ENCODE measurements around the gene NMNAT2. TPM values are rescaled to one million over a fixed set of nuclear protein-coding genes. Genes with fewer than 3 reads are reported as not detected.
A peak's percentile ranks its signal among the peaks of the same experiment; 100 is the strongest.

Gene NMNAT2
- total RNA-seq, 1 donor from 2014 or later: 0.49 TPM

- no peak overlapping the region for H3K27ac Mint-ChIP-seq
- H3K36me3 ChIP-seq: no peaks in the 10 kb centered on the region
- H3K4me1 ChIP-seq: peaks cover 6% of the 10 kb centered on the region
- H3K4me3 Mint-ChIP-seq: no peak overlapping the region
- H2AFZ ChIP-seq (replicated peaks): no peak overlapping the region
- H3K4me2 ChIP-seq: no peak overlapping the region
- DNase-seq (ENCODE audit: low spot score): no peak
- no peaks in the 10 kb centered on the region for H3K9me3 ChIP-seq (ENCODE audit: low read depth)
- no peak for TF ChIP-seq EZH2phosphoT487 (IDR thresholded peaks at IDR 0.05)
- no peak for TF ChIP-seq EZH2 (IDR thresholded peaks at IDR 0.05)
- no peaks in the 10 kb centered on the region for H3K36me3 Mint-ChIP-seq
- no peak overlapping the region for H3K27ac ChIP-seq
- peaks cover 2% of the 10 kb centered on the region for H3K9me3 Mint-ChIP-seq
- H4K20me1 ChIP-seq (ENCODE audit: low read depth): peaks cover 10% of the 10 kb centered on the region
- no peak overlapping the region for H3K4me3 ChIP-seq
- peaks cover 39% of the 10 kb centered on the region for H3K27me3 ChIP-seq
- peaks cover 28% of the 10 kb centered on the region for H3K27me3 Mint-ChIP-seq (ENCODE audit: insufficient read depth, low read depth)
- peaks cover 17% of the 10 kb centered on the region for H3F3A ChIP-seq (ENCODE audit: low read depth)
- no peaks in the 10 kb centered on the region for H3K79me2 ChIP-seq (ENCODE audit: low read depth)
- no peak overlapping the region for H3K9ac ChIP-seq
- peaks cover 27% of the 10 kb centered on the region for H3K4me1 Mint-ChIP-seq
Observed at GRCh38 chr1:183419399-183419798, 1.2 kb upstream of the NMNAT2 start.

DNA sequence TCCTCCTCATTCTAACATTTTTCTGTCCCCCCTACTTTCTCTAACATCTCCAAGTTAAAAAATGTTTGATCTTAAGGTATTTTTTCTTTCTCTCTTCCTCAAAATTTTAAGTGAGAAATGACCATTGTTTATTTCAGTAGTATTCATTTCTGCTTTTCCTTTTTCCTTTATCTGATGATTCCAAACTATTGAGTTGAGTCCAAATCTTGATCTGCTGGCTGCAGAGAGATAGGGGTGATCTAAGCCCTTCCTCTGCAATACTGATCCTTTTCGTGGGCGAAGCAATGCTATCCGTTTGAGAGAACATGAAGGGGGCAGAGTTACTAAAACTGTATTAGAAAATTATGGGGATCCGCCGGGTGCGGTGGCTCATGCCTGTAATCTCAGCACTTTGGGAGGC is 516 bp upstream of the NMNAT2 start:
- H3K27me3 Mint-ChIP-seq (ENCODE audit: insufficient read depth, low read depth): peaks cover 28% of the 10 kb centered on the region
- Histone ChIP-seq H3F3A (ENCODE audit: low read depth) (peaks cover 17% of the 10 kb centered on the region), H3K27ac (no peak overlapping the region), H3K9ac (no peak overlapping the region), H3K4me2 (peak overlapping the region; percentile 86), H3K4me3 (peak overlapping the region; percentile 73), H3K79me2 (ENCODE audit: low read depth) (no peaks in the 10 kb centered on the region), H3K4me1 (peaks cover 6% of the 10 kb centered on the region), H2AFZ (replicated peaks) (peak overlapping the region; percentile 86), H3K36me3 (no peaks in the 10 kb centered on the region), H3K27me3 (peaks cover 39% of the 10 kb centered on the region), H4K20me1 (ENCODE audit: low read depth) (peaks cover 10% of the 10 kb centered on the region), H3K9me3 (ENCODE audit: low read depth) (no peaks in the 10 kb centered on the region)
- TF ChIP-seq EZH2phosphoT487 (IDR thresholded peaks at IDR 0.05): peak; percentile 0
- TF ChIP-seq, protein P1, sequence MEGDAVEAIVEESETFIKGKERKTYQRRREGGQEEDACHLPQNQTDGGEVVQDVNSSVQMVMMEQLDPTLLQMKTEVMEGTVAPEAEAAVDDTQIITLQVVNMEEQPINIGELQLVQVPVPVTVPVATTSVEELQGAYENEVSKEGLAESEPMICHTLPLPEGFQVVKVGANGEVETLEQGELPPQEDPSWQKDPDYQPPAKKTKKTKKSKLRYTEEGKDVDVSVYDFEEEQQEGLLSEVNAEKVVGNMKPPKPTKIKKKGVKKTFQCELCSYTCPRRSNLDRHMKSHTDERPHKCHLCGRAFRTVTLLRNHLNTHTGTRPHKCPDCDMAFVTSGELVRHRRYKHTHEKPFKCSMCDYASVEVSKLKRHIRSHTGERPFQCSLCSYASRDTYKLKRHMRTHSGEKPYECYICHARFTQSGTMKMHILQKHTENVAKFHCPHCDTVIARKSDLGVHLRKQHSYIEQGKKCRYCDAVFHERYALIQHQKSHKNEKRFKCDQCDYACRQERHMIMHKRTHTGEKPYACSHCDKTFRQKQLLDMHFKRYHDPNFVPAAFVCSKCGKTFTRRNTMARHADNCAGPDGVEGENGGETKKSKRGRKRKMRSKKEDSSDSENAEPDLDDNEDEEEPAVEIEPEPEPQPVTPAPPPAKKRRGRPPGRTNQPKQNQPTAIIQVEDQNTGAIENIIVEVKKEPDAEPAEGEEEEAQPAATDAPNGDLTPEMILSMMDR (IDR thresholded peaks at IDR 0.05): no peak
- peak overlapping the region; percentile 92 for H3K4me3 Mint-ChIP-seq
- no peak for DNase-seq (ENCODE audit: low spot score)
- peaks cover 27% of the 10 kb centered on the region for H3K4me1 Mint-ChIP-seq
- H3K9me3 Mint-ChIP-seq: peaks cover 2% of the 10 kb centered on the region
- no peaks in the 10 kb centered on the region for H3K36me3 Mint-ChIP-seq
- no peak overlapping the region for H3K27ac Mint-ChIP-seq

DNA sequence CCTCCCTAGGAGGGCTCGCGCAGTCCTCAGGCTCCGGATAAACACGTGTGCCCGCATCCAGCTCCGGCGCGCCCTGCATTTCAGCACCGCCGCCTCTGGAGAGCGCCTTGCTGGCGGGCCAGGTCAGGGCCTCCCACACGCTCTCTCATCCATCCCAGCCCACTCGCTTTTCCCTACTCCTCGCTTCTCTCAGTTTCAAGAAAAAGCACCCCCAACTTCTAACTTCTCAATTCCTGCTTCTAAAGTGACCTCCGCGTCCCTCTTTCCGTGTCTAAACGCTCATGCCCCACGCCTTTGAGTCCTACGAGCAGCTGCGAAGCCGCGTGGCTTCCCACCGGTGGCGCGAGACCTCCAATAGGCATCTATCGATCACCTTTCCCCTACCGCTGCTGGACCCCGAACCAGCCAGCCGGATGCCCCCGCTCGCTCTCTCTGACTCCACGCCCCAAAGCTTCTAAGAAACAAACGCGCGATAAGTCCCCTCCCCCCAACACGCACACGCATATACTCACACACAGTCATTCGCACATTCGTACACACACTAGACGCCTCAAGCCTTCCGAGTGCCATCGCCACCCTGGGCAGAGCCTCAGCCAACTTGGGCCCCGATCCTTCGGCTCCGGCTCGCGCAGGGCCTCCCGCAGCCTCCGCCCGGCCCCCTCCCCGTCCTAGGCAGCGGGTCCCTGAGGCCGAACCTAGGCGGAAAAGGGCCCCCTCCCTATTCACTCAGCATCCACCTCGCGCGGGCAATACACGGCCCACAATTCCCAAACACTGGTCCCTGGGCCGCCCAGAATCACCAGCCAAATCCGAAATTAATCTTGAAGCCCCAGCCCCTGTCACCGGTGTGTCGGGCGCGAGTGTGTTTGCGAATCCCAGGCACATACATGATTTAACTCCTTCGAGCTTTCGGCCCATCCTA is 1.1 kb downstream of the NMNAT2 start:
- peak; percentile 68 for TF ChIP-seq EZH2 (IDR thresholded peaks at IDR 0.05)
- TF ChIP-seq EZH2phosphoT487 (IDR thresholded peaks at IDR 0.05): no peak
- no peak overlapping the region for H3K27ac Mint-ChIP-seq

DNA sequence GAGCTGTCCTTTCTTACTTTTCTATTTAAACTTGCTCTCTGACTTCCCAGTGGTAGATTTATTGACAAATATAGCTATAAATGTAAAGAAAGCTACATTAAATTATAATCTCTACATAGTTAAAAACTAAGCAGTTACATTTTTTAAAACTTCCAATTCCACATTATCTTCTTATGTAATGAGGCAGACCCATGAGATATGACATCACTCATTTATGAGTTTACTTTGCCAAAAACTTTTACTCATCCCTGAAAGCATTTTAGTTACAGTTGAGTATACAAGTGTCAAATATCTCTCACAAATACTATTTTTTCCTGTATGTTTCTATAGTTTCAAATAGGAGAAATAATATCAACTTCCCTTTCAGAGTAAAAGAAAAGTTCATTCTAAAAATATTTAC is 3.8 kb downstream of the NMNAT2 start:
- Histone ChIP-seq H3K4me2 (no peak overlapping the region), H3K4me1 (peaks cover 6% of the 10 kb centered on the region), H3K9me3 (ENCODE audit: low read depth) (no peaks in the 10 kb centered on the region), H3K79me2 (ENCODE audit: low read depth) (no peaks in the 10 kb centered on the region), H3K36me3 (no peaks in the 10 kb centered on the region), H3F3A (ENCODE audit: low read depth) (peaks cover 17% of the 10 kb centered on the region), H3K27ac (no peak overlapping the region), H3K9ac (no peak overlapping the region), H3K27me3 (peaks cover 36% of the 10 kb centered on the region), H3K4me3 (no peak overlapping the region), H2AFZ (replicated peaks) (no peak overlapping the region), H4K20me1 (ENCODE audit: low read depth) (peaks cover 10% of the 10 kb centered on the region)
- H3K27me3 Mint-ChIP-seq (ENCODE audit: insufficient read depth, low read depth): peaks cover 26% of the 10 kb centered on the region
- no peaks in the 10 kb centered on the region for H3K9me3 Mint-ChIP-seq
- H3K4me1 Mint-ChIP-seq: peaks cover 21% of the 10 kb centered on the region
- H3K27ac Mint-ChIP-seq: no peak overlapping the region
- no peaks in the 10 kb centered on the region for H3K36me3 Mint-ChIP-seq
- H3K4me3 Mint-ChIP-seq: no peak overlapping the region
- TF ChIP-seq, protein P1 (IDR thresholded peaks at IDR 0.05): no peak
- TF ChIP-seq EZH2phosphoT487 (IDR thresholded peaks at IDR 0.05): no peak
- no peak for TF ChIP-seq EZH2 (IDR thresholded peaks at IDR 0.05)
- DNase-seq (ENCODE audit: low spot score): no peak

More for the DNA sequence above, 1.1 kb downstream of the NMNAT2 start:
- Histone ChIP-seq H2AFZ (replicated peaks) (peak overlapping the region; percentile 86), H3K27ac (no peak overlapping the region), H3K36me3 (no peaks in the 10 kb centered on the region), H3F3A (ENCODE audit: low read depth) (peaks cover 17% of the 10 kb centered on the region), H3K4me3 (peak overlapping the region; percentile 73), H3K27me3 (peaks cover 39% of the 10 kb centered on the region), H4K20me1 (ENCODE audit: low read depth) (peaks cover 10% of the 10 kb centered on the region), H3K9me3 (ENCODE audit: low read depth) (no peaks in the 10 kb centered on the region), H3K4me1 (peaks cover 6% of the 10 kb centered on the region), H3K9ac (no peak overlapping the region), H3K4me2 (peak overlapping the region; percentile 86), H3K79me2 (ENCODE audit: low read depth) (no peaks in the 10 kb centered on the region)
- Mint-ChIP-seq H3K4me3 (peak overlapping the region; percentile 92), H3K27me3 (ENCODE audit: insufficient read depth, low read depth) (peaks cover 28% of the 10 kb centered on the region), H3K4me1 (peaks cover 27% of the 10 kb centered on the region), H3K9me3 (peaks cover 2% of the 10 kb centered on the region), H3K36me3 (no peaks in the 10 kb centered on the region)
- peak; percentile 90 for DNase-seq (ENCODE audit: low spot score)
